Brain microvascular endothelial cell (primary cell): ENCODE measurements around the gene CCDC182.

ENCODE experiments used
- DNase-seq: peaks from one replicate; pipeline ENCODE4 v3.0.0-alpha.2; 2020
- H3K27ac ChIP-seq: fragments of 250-450 bp; sonication (Bioruptor Pico); 2 replicates; pipeline ENCODE4 v1.5.1; 2020; ENCODE audit warnings: mild to moderate bottlenecking, moderate library complexity
- H3K27me3 ChIP-seq: fragments of 250-450 bp; sonication (Bioruptor Pico); replicated peaks from 2 replicates; pipeline ENCODE4 v1.5.1; 2020; ENCODE audit warnings: mild to moderate bottlenecking
- H3K36me3 ChIP-seq: fragments of 250-450 bp; sonication (Bioruptor Pico); replicated peaks from 2 replicates; pipeline ENCODE4 v1.5.1; 2020; ENCODE audit warnings: mild to moderate bottlenecking
- H3K4me3 ChIP-seq: 2 replicates; pipeline ENCODE4 v1.5.1; 2011; ENCODE audit warnings: low read depth, mild to moderate bottlenecking, control low read depth, low read length, moderate library complexity
- CTCF ChIP-seq: IDR thresholded peaks from 2 replicates; pipeline ENCODE4 v1.5.1; 2011; ENCODE audit warnings: low read depth, mild to moderate bottlenecking, moderate library complexity, low read length, control low read depth, inconsistent platforms; ENCODE audit errors: missing control alignments
- in situ Hi-C: cut with HindIII; loops from 2 replicates; pipeline ENCODE4 v1.10.0; 2017; ENCODE audit warnings: low sequenced_read_pairs, low pct_ligation_motif_present

The CCDC182 gene

GRCh38 chr17:57724729-57725125 lies 20.4 kb downstream of the CCDC182 start:
- no peak for DNase-seq
- no peak overlapping the region for H3K4me3 ChIP-seq
- in situ Hi-C loops = no loop called here
- no peaks in the 10 kb centered on the region for H3K27me3 ChIP-seq
- H3K27ac ChIP-seq = no peak overlapping the region
- no peaks in the 10 kb centered on the region for H3K36me3 ChIP-seq
- TF ChIP-seq CTCF = no peak

- Histone ChIP-seq H3K4me3 (no peak overlapping the region), H3K36me3 (no peaks in the 10 kb centered on the region), H3K27ac (no peak overlapping the region), H3K27me3 (no peaks in the 10 kb centered on the region)
- in situ Hi-C loops = no loop called here
- no peak for DNase-seq
- TF ChIP-seq CTCF = no peak
These were observed 20.9 kb downstream of the CCDC182 start for GRCh38 chr17:57724026-57724728.

GRCh38 chr17:57723427-57724025 lies 21.6 kb downstream of the CCDC182 start:
- in situ Hi-C loops = no loop called here

GRCh38 chr17:57722704-57723043 lies 22.4 kb downstream of the CCDC182 start:
- H3K27me3 ChIP-seq = no peaks in the 10 kb centered on the region
- no peak for TF ChIP-seq CTCF
- in situ Hi-C loops = no loop called here
- H3K36me3 ChIP-seq = no peaks in the 10 kb centered on the region
- no peak overlapping the region for H3K4me3 ChIP-seq
- H3K27ac ChIP-seq = no peak overlapping the region
- no peak for DNase-seq

More at GRCh38 chr17:57723427-57724025, 21.6 kb downstream of the CCDC182 start:
- Histone ChIP-seq H3K27me3 (no peaks in the 10 kb centered on the region), H3K27ac (no peak overlapping the region), H3K4me3 (no peak overlapping the region), H3K36me3 (no peaks in the 10 kb centered on the region)
- TF ChIP-seq CTCF = no peak
- no peak for DNase-seq

- Histone ChIP-seq H3K36me3 (no peaks in the 10 kb centered on the region), H3K4me3 (no peak overlapping the region), H3K27me3 (no peaks in the 10 kb centered on the region), H3K27ac (no peak overlapping the region)
- no peak for DNase-seq
- in situ Hi-C loops = no loop called here
- no peak for TF ChIP-seq CTCF
These were observed 23.0 kb downstream of the CCDC182 start for GRCh38 chr17:57721967-57722703.
